Measurements from ENCODE around the gene PLA2G4C.

DNA sequence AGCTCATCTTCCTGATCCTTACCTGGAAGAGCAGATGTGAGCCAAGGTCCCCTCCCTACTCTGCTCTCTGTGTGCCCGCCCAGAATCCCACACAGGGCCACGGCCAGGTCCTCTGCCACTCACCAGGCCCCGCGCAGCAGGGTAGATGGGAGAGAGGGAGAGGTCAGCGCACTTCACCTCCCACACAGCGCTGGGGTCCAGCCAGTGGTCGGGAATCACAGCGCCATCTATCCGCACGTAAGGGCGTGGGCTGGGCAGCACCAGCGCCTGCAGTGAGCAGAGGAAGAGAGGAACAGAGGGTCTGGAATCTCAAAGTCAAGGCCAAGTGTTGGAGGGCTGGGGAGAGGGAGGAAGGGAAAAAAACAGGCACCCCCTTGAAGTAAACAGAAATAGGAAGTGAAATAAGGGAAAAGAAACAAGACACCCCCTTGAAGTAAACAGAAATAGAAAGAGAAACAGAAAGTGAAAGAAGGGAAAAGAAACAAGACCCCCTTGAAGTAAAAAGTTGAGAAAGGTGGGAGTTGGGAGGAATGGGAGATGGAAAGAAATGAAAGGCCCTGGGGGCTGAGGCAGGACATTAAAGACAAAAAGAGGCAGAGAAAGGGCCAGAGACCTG is 7.0 kb upstream of the PLA2G4C start:
- TF ChIP-seq CTCF (IDR thresholded peaks at IDR 0.05) (no peak), POLR2A (IDR thresholded peaks at IDR 0.05) (no peak)
